Activated CD4-positive, CD25-positive, alpha-beta regulatory T cell treated with anti-CD3 and anti-CD28 coated beads, Interleukin-2, amount 50 U/mL, for 24 hours (primary cell): ENCODE data around the gene ASXL2.
"Not testable (repeated sequence)": the region's sequence is repeated elsewhere in the genome, so short reads cannot be mapped to it uniquely, and the experiment has no call there.

Source experiments
- ATAC-seq, 2 donors: fragments of 150-1000 bp; cut with Tn5 transposase; one replicate each; pipeline ENCODE4 v1.10.0; 2021; ENCODE audit warnings: mild to moderate bottlenecking in 1 of 2, moderate library complexity in 1 of 2

The ASXL2 gene

GRCh38 chr2:25878361-25879132, at the start of gene ASXL2:
Gene ASXL2, minus strand, starts transcription at chr2:25878487. Its CDS starts 265 bp downstream, at chr2:25878222.
- peak; percentile 91 to 94 for ATAC-seq

DNA sequence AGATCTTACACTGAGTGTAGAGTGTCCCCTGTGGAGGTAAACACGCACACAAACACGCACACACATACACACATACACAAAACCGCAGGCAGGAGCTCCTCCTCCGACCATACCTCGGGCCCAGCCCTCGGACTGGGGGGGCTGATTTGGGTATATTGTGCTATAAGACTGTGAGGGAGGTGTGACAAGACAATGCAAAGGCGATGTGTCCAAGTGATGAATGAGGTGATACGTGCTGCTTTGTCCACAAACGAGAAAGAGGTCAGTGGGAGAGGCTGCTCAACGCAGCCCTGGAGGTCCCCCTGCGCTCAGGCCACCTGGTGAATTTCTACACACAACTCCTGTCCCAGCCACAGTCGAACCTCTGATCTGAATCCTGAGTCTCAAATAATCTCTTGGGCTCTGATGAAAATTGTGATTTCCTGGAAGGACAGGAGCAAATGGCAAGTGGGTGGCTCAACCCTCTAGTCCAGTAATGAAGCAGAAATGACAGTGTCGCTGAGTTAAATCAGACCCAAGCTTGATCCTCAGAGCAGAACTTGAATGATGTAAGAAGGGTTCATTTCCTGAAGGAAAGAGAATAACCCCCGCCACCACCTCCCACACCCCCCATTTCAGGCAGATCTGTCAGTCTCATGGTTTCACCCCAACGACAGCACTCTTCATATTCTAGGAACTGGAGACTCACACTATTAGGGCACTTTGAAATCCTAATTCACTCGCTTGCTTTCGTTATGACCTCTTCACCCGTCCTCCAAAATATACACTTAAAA, 48.9 kb upstream of the ASXL2 start:
- no peak for ATAC-seq

DNA sequence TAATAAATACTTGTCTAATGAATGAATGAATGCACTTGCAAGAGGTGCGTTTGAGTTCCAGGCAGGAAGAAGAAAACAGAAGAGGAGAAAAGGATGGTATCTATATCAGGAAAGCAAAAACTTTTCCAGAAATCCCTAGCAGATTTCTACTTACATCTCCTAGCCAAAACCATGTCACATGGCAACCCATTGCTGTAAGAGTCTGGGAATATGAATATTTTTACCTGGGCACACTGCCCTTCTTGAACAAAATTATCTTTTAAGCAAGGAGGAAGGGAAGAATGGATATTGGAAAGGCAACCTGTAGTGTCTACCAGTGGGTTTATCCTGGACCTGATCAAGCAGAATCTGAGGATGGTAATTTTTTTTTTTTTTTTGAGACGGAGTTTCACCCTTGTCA, 44.2 kb upstream of the ASXL2 start:
- ATAC-seq, result no peak

DNA sequence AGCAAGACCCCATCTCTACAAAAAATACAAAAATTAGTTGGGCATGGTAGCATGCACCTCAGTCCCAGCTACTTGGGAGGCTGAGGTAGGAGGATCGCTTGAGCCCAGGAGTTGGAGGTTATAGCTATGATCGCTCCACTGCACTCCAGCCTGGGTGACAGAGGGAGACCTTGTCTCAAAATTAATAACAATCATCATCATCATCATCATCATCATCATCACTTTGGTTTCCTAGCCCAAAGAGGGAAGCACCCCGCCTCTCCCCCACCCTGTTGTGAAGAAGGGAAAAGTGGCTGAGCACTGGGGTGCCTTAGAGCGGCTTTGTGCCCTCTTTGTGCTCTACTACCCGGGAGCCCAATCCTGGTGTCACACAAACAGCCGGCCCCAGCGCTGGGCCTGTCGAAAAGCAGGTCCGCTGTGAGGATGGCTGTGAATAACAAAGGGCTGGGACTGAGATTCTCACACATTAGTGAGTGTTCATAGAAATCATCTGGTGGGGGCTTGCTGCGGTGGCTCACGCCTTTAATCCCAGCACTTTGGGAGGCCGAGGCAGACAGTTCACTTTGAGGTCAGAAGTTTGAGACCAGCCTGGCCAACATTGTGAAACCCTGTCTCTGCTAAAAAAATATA, 42.6 kb upstream of the ASXL2 start:
- ATAC-seq, result no peak

GRCh38 chr2:25920336-25920735, 42.0 kb upstream of the ASXL2 start:
- no peak for ATAC-seq

GRCh38 chr2:25917832-25918231, 39.5 kb upstream of the ASXL2 start:
- ATAC-seq, result no peak

DNA sequence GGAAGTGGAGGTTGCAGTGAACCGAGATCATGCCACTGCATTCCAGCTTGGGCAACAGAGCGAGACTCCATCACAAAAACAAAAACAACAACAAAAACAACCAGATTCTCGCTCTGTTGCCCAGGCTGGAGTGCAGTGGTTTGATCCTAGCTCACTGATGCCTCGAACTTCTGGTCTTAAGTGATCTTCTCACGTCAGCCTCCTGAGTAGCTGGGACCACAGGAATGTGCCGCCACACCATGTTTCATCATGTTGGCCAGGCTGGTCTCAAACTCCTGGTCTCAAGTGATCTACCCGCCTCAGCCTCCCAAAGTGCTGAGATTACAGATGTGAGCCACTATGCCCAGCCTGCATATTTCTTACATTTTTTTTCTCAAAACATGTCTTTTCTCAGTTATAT, 39.1 kb upstream of the ASXL2 start:
- ATAC-seq, result not testable (repeated sequence)

DNA sequence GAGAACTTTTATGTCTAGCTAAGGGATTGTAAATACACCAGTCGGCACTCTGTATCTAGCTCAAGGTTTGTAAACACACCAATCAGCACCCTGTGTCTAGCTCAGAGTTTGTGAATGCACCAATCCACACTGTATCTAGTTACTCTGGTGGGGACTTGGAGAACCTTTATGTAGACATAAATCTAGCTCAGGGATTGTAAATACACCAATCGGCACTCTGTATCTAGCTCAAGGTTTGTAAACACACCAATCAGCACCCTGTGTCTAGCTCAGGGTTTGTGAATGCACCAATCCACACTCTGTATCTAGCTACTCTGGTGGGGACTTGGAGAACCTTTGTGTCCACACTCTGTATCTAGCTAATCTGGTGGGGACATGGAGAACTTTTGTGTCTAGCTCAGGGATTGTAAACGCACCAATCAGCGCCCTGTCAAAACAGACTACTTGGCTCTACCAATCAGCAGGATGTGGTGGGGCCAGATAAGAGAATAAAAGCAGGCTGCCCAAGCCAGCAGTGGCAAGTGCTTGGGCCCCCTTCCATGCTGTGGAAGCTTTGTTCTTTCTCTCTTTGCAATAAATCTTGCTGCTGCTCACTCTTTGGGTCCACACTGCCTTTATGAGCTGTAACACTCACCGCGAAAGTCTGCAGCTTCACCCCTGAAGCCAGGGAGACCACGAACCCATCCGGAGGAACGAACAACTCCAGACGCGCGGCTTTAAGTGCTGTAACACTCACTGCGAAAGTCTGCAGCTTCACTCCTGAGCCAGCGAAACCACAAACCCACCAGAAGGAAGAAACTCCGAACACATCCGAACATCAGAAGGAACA, 37.9 kb upstream of the ASXL2 start:
- not testable (repeated sequence) for ATAC-seq

DNA sequence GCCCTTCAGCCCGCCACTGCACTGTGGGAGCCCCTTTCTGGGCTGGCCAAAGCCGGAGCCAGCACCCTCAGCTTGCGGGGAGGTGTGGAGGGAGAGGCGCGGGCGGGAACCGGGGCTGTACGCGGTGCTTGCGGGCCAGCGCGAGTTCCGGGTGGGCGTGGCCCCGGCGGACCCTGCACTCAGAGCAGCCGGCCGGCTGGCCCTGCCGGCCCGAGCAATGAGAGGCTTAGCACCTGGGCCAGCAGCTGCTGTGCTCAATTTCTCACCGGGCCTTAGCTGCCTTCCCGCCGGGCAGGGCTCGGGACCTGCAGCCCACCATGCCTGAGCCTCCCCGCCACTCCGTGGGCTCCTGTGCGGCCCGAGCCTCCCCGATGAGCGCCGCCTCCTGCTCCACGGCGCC, 37.1 kb upstream of the ASXL2 start:
- ATAC-seq, result not testable (repeated sequence)

- ATAC-seq, result not testable (repeated sequence)
Measured at GRCh38 chr2:25913696-25913973, 35.3 kb upstream of the ASXL2 start.

DNA sequence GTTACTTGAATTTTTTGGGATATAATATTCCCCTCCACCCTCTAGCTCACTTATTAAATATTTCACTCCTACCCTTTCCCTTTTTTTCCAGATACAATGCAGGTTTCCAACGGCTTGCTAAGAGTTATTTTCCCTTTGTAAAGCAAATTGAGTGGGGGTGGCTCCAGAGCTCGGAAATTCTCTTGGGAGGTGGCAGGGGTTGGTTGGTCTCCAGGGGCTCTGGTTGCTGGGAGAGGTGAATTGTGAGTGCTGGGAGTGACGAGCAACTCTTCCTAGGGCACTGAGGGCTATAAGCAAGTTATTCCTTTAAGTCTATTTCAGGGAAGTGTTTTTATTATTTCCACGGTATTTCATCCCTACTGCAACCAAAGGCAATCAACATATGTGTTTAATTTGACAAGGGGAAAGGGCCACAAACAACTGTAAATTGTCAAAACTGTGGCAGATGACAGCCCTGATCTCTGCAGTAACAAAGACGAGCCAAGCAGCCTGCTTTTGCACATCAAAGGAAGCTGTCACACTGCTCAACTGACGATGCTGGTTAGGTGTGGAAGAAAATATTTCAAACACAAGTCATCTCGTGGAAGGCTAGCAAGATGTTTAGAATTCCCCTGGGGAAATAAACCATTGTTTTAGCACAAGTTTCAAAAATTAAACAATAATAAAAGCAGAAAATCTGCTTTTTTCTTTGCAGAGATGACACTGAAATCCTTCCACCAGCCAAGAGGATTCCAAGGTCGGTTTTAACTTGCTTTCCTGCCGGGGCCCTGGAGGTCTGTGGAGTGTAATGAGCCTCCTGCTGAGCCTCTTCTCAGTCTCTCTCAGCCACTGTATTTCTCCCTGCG, 34.8 kb upstream of the ASXL2 start:
- ATAC-seq, result no peak

GRCh38 chr2:25909574-25909973, 31.3 kb upstream of the ASXL2 start:
- not testable (repeated sequence) for ATAC-seq

GRCh38 chr2:25905126-25905525, 26.8 kb upstream of the ASXL2 start:
- ATAC-seq, result no peak

DNA sequence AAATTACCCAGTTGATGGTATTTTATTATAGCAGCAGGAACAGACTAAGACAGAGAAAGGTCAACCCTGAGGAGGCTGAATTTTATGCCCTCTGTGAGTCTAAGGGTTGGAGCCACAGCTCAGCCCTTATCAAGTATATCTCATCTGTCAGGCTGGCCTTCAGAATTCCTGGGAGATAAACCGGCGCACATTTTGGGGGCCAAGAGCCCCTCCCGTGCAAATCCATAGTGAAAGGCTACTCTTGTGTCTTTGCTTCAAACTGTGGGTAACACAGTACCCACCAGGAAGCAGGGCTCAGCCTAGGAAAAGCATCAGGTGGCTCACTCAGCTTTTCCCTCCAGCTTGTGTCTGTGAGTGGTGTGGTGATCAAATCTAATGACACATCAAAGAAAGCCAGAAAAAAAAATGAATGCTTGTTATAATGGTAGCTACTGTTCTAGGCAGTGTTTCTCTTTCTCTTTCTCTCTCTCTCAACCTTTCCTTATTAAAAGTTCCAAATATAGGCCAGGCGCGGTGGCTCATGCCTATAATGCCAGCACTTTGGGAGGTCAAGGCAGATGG, 25.0 kb upstream of the ASXL2 start:
- no peak for ATAC-seq

DNA sequence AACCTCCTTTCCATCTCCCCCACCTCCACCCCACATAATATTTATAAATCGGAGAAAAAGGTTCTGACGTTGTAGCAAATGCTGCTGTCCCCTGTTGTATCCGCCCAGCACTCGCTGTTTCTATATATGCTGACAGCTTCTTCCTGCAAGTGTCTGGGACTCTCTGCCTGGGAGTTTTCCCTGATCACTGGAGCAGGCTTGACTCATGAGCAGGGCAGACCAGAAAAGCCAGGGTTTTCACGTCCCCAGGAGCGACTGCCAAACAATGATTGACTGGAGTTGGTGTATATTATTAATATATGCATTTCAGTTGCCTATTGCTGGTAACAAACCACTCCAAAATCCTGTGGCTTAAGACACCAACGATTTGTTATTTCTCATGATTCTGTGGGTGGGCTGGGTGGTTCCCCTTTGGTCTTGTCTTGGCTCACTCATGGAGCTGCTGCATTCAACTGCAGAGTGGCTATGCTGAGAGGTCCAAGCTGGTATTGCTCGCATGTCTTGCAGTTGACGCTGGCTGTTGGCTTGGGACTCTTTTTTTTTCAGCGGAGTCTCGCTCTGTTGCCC, 21.2 kb upstream of the ASXL2 start:
- no peak for ATAC-seq

- ATAC-seq, result no peak
Measured at GRCh38 chr2:25897506-25897905, 19.2 kb upstream of the ASXL2 start.

DNA sequence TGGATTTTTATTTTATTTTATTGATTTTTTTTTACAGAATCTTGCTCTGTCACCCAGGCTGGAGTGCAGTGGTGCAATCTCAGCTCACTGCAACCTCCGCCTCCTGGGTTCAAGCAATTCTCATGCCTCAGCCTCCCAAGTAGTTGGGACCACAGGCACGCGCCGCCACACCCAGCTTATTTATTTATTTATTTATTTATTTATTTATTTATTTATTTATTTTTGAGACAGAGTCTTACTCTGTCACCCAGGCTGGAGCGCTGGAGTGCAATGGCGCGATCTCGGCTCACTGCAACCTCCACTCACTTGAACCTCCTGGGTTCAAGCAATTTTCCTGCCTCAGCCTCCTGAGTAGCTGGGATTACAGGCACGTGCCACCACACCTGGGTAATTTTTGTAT, 18.0 kb upstream of the ASXL2 start:
- not testable (repeated sequence) for ATAC-seq

DNA sequence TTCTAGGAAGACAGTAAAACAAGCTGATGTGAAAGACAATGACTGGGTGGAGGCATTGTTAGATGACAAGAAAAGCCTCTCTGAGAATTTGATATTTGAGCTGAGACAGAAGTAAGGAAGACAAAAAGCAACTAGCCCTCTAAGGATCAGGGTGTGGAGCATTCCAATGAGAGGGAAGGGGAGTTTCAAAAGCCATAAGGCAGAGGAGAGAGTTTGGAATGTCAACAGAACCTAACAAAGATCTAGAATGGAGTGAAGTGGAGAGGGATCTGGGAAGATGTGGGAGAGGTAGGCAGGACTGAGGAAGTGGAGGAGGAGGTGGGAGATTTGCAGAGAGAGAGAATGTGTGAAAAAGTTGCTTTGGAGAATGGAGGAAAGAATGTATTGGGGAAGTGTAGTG, 17.3 kb upstream of the ASXL2 start:
- no peak for ATAC-seq

DNA sequence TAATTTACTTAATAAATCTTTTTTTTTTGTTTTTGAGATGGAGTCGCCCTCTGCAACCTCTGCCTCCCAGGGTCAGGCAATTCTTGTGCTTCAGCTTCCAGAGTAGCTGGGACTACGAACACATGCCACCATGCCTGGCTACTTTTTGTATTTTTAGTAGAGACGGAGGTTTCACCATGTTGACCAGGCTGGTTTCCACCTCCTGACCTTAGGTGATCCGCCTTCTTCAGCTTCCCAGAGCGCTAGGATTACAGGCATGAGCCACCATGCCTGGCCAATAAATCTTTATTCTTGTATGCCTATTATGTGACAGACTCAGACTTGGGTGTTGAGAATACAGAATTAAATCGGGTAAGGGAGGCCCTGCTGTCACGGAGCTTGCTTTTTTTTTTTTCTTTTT, 16.7 kb upstream of the ASXL2 start:
- ATAC-seq, result no peak

DNA sequence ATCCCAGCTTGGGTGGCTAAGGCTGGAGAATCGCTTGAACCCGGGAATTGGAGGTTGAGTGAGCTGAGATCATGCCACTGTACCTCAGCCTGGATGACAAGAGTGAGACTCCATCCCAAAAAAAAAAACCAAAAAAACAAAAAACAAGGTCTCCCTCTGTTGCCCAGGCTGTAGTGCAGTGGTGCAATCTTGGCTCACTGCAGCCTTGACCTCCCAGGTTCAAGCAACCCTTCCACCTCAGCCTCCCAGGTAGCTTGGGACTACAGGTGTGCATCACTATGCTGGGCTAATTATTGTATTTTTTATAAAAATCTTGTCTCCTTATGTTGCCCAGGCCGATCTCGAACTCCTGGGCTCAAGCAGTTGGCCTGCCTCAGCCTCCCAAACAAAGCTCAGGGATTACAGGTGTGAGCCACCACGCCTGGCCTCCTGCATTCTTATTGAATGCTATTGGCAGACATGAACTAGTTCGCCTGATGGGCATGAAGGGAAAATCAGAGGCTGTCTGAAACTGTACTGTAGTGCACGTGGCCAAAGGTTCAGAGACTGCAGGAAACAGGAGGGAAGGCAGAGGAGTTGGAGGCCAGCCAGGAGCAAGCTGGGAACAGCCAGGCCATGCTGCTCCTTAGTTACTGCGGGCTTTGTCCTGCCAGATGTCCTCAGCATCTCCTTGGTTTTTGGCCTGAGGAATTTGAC, 16.0 kb upstream of the ASXL2 start:
- ATAC-seq, result no peak

DNA sequence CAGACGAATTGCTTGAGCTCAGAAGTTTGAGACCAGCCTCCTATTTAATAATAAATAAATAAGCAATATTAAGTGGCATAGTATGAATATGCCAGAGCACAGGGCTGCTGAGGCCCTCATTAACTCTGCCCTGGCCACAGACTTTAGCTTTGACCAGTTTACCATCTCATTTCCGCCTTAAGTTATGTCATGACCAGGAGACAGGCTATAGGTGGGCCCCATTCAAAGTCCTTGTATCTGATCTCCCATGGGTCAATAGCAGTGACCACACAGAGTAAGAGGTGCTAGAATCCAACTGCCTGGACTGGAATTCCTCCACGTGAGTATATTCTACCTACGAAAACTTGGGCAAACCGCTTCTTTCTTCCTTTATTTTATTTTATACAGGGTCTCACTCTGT, 13.4 kb upstream of the ASXL2 start:
- ATAC-seq, result no peak
